ENCODE results near the gene SMOC2.

The SMOC2 gene

GRCh38 chr6:168717491-168717890 lies 276.5 kb downstream of the SMOC2 start:
- no peak for DNase-seq
